NCI-H146 treated with DMSO at 0.1 percent for 48 hours (cell line): ENCODE measurements around the gene TSFM.

ENCODE experiments used
- DNase-seq: peaks from one replicate; lab custom pipeline; 2025; ENCODE audit not compliant: unreplicated experiment; lab: John Stamatoyannopoulos, UW

Gene TSFM

GRCh38 chr12:57782608-57783465, at the start of gene TSFM:
TSFM (plus strand) TSS chr12:57782787; CDS start chr12:57782802, 15 bp downstream.
- DNase-seq: peak; percentile 65

- DNase-seq: no peak
Measured at GRCh38 chr12:57733928-57734327, 48.7 kb upstream of the TSFM start.

GRCh38 chr12:57734591-57734990, 48.0 kb upstream of the TSFM start:
- no peak for DNase-seq

- DNase-seq: no peak
Measured at GRCh38 chr12:57735198-57735855, 47.3 kb upstream of the TSFM start.

GRCh38 chr12:57735952-57736740, 46.4 kb upstream of the TSFM start:
- DNase-seq: peak; percentile 32

DNA sequence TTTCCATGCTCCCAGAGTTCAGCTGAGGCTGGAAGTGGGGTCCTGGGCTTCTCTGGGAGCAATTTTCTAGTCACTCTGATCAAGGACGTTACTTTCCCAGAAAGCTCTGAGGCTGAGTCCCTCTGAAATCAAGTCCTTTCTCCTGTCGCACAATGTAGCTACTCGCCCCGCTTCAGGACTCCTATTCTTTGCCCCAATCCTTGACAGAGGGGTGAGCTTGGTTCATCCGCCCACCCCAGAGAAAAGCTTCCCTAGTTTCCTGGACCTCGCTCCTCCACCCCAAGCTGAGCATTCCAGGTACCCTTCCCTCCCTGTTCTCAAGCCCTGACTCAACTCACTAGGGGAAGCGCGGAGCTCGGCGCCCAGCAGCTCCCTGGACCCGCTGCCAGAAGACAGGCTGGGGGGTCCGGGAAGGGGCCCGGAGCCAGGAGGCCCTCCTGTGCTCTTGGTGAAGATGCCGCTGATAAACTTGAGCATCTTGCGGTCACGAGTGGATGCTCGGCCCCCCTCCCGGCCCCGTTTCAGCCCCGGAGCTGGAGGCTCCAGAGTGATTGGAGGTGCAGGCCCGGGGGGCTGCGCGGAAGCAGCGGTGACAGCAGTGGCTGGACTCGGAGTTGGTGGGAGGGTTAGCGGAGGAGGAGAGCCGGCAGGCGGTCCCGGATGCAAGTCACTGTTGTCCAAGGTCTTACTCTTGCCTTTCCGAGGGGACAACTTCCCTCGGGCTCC, 45.7 kb upstream of the TSFM start:
- no peak for DNase-seq

- no peak for DNase-seq
Measured at GRCh38 chr12:57737467-57738460, 44.8 kb upstream of the TSFM start.

GRCh38 chr12:57738661-57739237, 43.8 kb upstream of the TSFM start, which contains the start of gene AGAP2:
AGAP2 (minus strand) TSS chr12:57738742; CDS start chr12:57738246, 496 bp downstream.
- DNase-seq: peak; percentile 8

DNA sequence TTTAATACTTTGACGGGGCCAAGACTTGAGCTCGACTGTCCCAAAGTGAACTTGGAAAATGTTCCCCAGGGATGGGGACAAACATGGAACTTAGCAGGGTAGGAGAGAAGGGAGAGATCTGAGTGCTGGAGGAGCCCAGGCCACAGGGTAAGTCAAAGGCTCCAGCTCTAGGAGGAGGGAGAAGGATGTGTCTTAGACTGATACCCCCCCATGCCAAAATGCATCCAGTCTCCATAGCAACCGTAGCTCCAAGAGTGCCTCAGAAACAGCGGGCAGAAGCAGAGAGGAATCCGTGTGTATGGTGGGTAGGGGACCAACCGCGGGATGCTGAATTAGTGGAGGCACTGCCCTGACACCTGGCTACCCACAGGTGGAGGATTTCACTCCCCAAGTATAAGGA, 43.2 kb upstream of the TSFM start:
- DNase-seq: no peak

DNA sequence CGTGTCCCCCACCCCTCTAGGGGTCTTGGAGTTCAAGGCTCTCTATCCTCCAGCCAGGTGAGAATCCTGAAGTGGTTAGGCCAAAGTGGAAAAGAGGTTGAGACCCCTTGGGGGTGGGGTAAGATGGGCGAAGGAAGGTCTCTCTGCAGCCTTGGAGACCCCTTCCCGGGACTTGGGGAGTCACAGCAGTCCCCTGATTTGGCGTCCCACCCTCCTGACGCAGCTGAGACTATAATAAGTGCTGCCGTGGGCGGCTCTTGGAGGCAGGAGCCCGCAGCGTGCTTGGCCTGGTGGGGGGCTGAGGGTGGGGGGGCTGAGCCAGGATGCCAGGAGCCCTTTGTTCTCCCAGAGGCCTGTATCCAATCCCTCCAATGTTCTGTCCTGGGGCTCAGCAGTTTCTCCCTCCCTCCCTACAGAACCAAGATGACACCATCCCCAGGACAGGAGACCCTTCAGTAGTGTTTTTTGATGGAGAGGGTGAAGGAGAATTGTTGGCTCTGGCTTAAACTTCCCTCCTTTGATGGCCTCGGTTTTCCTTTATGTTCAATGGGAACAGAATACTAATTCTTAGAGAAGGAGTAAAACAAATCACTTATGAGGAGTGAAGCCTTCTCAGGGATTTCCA, 42.6 kb upstream of the TSFM start:
- no peak for DNase-seq

GRCh38 chr12:57740656-57741412, 41.8 kb upstream of the TSFM start:
- DNase-seq: no peak

DNA sequence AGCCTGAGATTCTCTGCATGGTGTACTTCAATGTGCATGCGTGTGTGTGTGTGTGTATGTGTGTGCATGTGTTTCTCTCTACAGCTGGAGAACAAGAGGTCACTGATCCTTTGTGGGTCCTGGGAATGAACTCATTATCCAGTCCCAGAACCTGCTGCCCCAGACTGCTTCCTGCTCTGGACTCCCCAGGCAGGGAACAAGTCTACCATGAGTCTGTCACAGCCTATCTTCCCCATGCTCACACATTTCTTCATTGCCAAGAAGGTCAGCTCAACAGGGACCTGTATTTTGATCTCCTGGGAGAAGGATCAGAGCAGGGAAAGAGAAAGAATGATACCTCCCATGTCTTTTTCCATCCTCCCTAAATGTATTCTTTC, 41.2 kb upstream of the TSFM start:
- DNase-seq: no peak

DNA sequence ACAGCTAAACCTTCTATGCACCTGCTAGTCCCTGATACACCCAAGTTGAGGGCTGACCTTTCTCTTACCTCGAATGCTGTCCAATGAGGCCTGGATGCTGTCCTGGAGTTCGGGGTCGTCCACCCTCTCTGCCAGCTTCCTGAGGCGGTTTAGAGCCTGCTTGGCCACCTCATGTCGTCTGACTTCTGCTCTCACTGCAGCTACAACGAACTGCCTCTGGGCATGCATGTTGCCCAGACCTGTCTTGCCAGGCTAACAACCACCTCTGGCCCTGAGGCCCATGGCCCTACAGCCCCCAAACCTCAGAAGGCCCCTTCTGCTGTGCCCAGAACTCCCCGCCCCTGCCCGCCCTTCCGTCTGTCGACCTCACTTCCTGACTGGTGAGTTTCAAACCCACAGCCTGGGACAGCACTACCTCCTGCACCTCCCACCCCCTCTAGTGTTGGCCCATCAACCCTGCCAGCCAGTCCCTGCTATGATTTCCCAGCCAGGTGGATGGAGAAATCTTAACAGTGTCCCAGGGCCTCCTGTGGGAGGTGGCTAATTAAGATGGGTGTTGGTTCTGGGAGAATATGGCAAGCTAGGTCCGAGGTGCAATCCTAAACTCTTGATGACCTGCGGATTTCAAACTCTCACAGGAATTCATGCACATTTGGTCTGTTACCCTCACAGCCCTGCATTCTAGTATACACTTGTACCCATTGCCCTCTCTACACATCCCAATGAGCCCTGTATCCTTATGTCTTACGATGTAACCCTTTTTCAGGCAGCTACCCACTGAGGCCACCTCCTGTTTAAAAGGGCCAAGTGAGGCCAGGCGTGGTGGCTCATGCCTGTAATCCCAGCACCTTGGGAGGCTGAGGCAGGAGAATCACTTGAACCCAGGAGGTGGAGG, 40.5 kb upstream of the TSFM start:
- no peak for DNase-seq

GRCh38 chr12:57743769-57744168, 38.8 kb upstream of the TSFM start:
- no peak for DNase-seq

DNA sequence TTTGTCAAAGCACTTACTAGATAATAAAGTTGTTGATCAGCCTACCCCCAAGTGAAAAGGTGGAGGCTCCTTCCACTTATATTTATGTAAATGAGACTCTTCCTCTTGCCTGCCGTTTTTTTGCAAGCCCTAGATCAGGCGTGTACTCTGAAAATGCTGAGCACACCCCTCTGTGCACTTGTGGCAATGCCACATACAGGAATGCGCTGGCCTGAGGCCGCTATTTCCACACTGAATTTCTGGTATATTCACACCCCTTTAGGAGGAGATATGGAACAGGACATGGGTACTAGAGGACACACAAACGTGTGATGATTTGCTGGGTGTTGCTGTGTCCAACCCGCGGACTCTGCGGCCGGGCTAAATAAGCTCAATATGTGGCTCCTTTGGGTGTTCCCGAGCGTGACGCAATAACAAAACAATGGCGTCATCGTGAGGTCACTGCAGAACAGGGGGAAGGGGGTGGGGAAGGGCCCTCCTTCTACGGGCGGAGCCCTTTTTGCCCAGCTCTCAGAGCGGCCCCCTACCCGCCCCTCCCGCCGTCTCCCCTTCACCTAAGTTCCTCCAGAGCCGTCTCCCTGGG, 38.3 kb upstream of the TSFM start:
- DNase-seq: no peak

DNA sequence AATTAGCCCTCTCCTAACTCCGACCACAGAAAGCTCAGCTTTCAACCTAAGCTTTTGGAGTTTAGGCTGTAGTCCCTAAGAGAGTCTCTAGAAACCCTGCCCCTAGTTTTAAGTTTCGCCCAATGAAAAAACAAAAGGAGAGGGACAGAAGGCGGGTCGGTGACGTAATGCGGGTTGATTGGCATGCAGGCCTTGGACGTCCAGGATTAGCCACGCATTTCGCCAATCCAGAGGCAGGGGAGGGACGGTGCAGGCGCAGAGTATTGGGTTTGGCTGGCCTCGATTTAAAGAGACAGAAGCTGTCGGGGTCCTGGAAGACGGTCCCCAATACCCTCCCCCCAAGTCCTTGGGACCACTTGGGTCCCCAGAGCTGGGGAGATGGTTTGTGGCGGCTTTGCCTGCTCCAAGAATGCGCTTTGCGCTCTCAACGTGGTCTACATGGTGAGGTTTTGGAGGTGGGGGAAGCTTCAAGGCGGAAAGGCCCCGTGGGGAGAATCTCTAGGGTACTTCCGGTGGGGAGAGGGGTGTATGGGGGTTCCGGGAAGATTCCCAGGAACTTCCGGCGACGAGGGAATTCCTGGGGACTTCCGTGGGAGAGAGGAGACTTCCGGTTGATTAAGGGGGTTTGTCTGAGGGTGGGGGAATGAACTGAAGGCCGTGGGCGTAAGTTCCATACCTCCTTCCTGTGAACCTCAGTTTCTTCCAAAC, 37.7 kb upstream of the TSFM start, which contains the start of gene TSPAN31:
Gene TSPAN31, plus strand, starts transcription at position 263 of the 708 bp plus-strand sequence. Its CDS starts 116 bp downstream, at position 379.
- DNase-seq: peak; percentile 94
